Activated CD4-positive, CD25-positive, alpha-beta regulatory T cell treated with anti-CD3 and anti-CD28 coated beads, Interleukin-2, amount 50 U/mL, for 24 hours (primary cell): ENCODE data around the gene GJC1.
A peak's percentile ranks its signal among the peaks of the same experiment; 100 is the strongest.

ENCODE experiments used
- ATAC-seq, 2 donors: fragments of 150-1000 bp; cut with Tn5 transposase; one replicate each; pipeline ENCODE4 v1.10.0; 2021; ENCODE audit warnings: mild to moderate bottlenecking in 1 of 2, moderate library complexity in 1 of 2

The GJC1 gene

GRCh38 chr17:44797802-44798201, 32.3 kb downstream of the GJC1 start:
- ATAC-seq = no peak

- no peak for ATAC-seq
Observed at GRCh38 chr17:44796731-44797130, 33.4 kb downstream of the GJC1 start.

GRCh38 chr17:44795928-44796327, 34.2 kb downstream of the GJC1 start:
- no peak for ATAC-seq

- ATAC-seq = no peak
Observed at GRCh38 chr17:44795421-44795820, 34.7 kb downstream of the GJC1 start.

GRCh38 chr17:44794851-44795413, 35.2 kb downstream of the GJC1 start:
- peak in 1 of 2 donors; percentile 17 for ATAC-seq

- ATAC-seq = no peak
Observed at GRCh38 chr17:44793885-44794842, 35.9 kb downstream of the GJC1 start.

GRCh38 chr17:44792276-44792675, 37.8 kb downstream of the GJC1 start:
- ATAC-seq = no peak

- ATAC-seq = no peak
Observed at GRCh38 chr17:44788139-44788538, 41.9 kb downstream of the GJC1 start.

GRCh38 chr17:44787271-44787940, 42.7 kb downstream of the GJC1 start:
- ATAC-seq = no peak

- no peak for ATAC-seq
Observed at GRCh38 chr17:44786551-44787081, 43.5 kb downstream of the GJC1 start.

- no peak for ATAC-seq
Observed at GRCh38 chr17:44785921-44786320, 44.2 kb downstream of the GJC1 start.

GRCh38 chr17:44782326-44782850, 47.7 kb downstream of the GJC1 start:
- ATAC-seq = no peak

GRCh38 chr17:44781551-44782325, 48.3 kb downstream of the GJC1 start:
- no peak for ATAC-seq

- no peak for ATAC-seq
Observed at GRCh38 chr17:44780845-44781480, 49.1 kb downstream of the GJC1 start.

GRCh38 chr17:44780161-44780560, 49.9 kb downstream of the GJC1 start:
- no peak for ATAC-seq

GRCh38 chr17:44779211-44780025, 50.7 kb downstream of the GJC1 start:
- peak in 1 of 2 donors; percentile 24 for ATAC-seq

- no peak for ATAC-seq
Observed at GRCh38 chr17:44778656-44779210, 51.4 kb downstream of the GJC1 start.

- no peak for ATAC-seq
Observed at GRCh38 chr17:44777394-44778348, 52.4 kb downstream of the GJC1 start.
